Fibroblast of lung (primary cell): ENCODE results near the gene WDR44.

ENCODE experiments used
- EZH2 ChIP-seq: IDR thresholded peaks from 2 replicates; pipeline ENCODE4 v1.5.1; 2012; ENCODE audit warnings: low read length, control low read depth, mild to moderate bottlenecking; ENCODE audit errors: missing control alignments
- TF ChIP-seq, protein P1 (sequence below), 2 donors: IDR thresholded peaks in 1 of 2; conservative IDR thresholded peaks in 1 of 2; 1 replicate in 1 of 2; 2 replicates in 1 of 2; pipeline ENCODE4 v1.5.1; 2011 to 2012; ENCODE audit warnings: low read length in 2 of 2, control low read depth in 1 of 2, inconsistent platforms in 1 of 2, low read depth in 1 of 2, mild to moderate bottlenecking in 1 of 2

DNA sequence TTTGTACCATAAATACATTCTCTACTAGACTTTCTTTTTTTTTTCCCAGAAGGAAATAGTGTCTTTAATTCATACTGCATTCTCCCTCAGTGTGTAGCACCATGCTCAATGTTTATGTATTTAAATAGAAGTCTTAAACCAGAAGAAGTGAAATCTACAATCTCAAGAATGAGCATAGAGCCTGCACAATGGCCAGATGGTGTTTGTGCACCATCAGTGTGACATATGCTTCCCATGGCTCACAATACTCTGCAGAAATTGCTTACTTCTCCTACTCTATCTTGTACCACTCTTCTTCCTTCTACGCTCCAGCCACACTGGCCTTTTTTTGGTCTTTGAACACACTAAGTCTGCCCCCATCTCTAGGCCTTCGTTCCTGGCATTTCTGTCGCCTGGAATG, 147.1 kb downstream of the WDR44 start:
- TF ChIP-seq, protein P1, sequence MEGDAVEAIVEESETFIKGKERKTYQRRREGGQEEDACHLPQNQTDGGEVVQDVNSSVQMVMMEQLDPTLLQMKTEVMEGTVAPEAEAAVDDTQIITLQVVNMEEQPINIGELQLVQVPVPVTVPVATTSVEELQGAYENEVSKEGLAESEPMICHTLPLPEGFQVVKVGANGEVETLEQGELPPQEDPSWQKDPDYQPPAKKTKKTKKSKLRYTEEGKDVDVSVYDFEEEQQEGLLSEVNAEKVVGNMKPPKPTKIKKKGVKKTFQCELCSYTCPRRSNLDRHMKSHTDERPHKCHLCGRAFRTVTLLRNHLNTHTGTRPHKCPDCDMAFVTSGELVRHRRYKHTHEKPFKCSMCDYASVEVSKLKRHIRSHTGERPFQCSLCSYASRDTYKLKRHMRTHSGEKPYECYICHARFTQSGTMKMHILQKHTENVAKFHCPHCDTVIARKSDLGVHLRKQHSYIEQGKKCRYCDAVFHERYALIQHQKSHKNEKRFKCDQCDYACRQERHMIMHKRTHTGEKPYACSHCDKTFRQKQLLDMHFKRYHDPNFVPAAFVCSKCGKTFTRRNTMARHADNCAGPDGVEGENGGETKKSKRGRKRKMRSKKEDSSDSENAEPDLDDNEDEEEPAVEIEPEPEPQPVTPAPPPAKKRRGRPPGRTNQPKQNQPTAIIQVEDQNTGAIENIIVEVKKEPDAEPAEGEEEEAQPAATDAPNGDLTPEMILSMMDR (conservative IDR thresholded peaks at IDR 0.05 in 1 of 2, IDR thresholded peaks at IDR 0.05 in 1 of 2; ENCODE audit: low read depth in 1 of 2, low read length in 2 of 2) = no peak
- no peak for TF ChIP-seq EZH2
